ENCODE data around the gene SNAPC1.

Gene SNAPC1

GRCh38 chr14:61812347-61813095 is 50.3 kb downstream of the SNAPC1 start, which contains the start of gene SYT16:
Gene SYT16, plus strand, starts transcription at chr14:61812703.
- no peak for DNase-seq (ENCODE audit: low read depth)

- no peak for DNase-seq (ENCODE audit: low read depth)
These were observed 50.9 kb downstream of the SNAPC1 start for GRCh38 chr14:61813096-61813606.

GRCh38 chr14:61822458-61822857 is 60.2 kb downstream of the SNAPC1 start:
- DNase-seq (ENCODE audit: low read depth) = no peak

GRCh38 chr14:61832783-61833182 is 70.6 kb downstream of the SNAPC1 start:
- no peak for DNase-seq (ENCODE audit: low read depth)

- DNase-seq (ENCODE audit: low read depth) = no peak
These were observed 74.0 kb downstream of the SNAPC1 start for GRCh38 chr14:61836184-61836583.

- no peak for DNase-seq (ENCODE audit: low read depth)
These were observed 74.6 kb downstream of the SNAPC1 start for GRCh38 chr14:61836807-61837206.

GRCh38 chr14:61837336-61838229 is 75.4 kb downstream of the SNAPC1 start:
- peak; percentile 61 for DNase-seq (ENCODE audit: low read depth)

GRCh38 chr14:61838661-61839245 is 76.5 kb downstream of the SNAPC1 start:
- no peak for DNase-seq (ENCODE audit: low read depth)

GRCh38 chr14:61839507-61839906 is 77.3 kb downstream of the SNAPC1 start:
- DNase-seq (ENCODE audit: low read depth) = no peak

GRCh38 chr14:61841145-61841544 is 78.9 kb downstream of the SNAPC1 start:
- DNase-seq (ENCODE audit: low read depth) = no peak

All from T follicular helper cell (primary cell).